HEK293 (cell line): ENCODE results near the gene OGFOD3.

ENCODE experiments used
- CTCF ChIP-seq: fragments of 450-650 bp; formaldehyde crosslinking; IDR thresholded peaks from 2 replicates; pipeline ENCODE4 v1.5.1; 2016; ENCODE audit warnings: missing biosample characterization, missing genetic modification characterization
- ZNF324 ChIP-seq: fragments of 450-650 bp; formaldehyde crosslinking; IDR thresholded peaks from 2 replicates; pipeline ENCODE4 v1.5.1; 2016; ENCODE audit warnings: missing biosample characterization, missing genetic modification characterization
- ZNF549 ChIP-seq: fragments of 450-650 bp; IDR thresholded peaks from 2 replicates; pipeline ENCODE4 v1.5.1; 2018; ENCODE audit warnings: missing biosample characterization, missing genetic modification characterization, mild to moderate bottlenecking, inconsistent platforms, moderate library complexity
- ZSCAN18 ChIP-seq: fragments of 450-650 bp; formaldehyde crosslinking; IDR thresholded peaks from 2 replicates; pipeline ENCODE4 v1.5.1; 2016; ENCODE audit warnings: missing biosample characterization, missing genetic modification characterization

- TF ChIP-seq ZSCAN18, result no peak
- TF ChIP-seq ZNF324 (tag by site-specific recombination), result no peak
- no peak for TF ChIP-seq ZNF549 (tag by site-specific recombination)
- TF ChIP-seq CTCF, result no peak
These were observed 22.1 kb upstream of the OGFOD3 start for GRCh38 chr17:82440469-82440981.
